ENCODE measurements around the gene POLR2L. TPM values are rescaled to one million over a fixed set of nuclear protein-coding genes. Genes with fewer than 3 reads are reported as not detected.

POLR2L gene
- total and polyA plus RNA-seq, 2 of the 13 experiments (the other 11 are each of a cell fraction or from before 2014, with no cell fraction given) = 104 to 114 TPM

DNA sequence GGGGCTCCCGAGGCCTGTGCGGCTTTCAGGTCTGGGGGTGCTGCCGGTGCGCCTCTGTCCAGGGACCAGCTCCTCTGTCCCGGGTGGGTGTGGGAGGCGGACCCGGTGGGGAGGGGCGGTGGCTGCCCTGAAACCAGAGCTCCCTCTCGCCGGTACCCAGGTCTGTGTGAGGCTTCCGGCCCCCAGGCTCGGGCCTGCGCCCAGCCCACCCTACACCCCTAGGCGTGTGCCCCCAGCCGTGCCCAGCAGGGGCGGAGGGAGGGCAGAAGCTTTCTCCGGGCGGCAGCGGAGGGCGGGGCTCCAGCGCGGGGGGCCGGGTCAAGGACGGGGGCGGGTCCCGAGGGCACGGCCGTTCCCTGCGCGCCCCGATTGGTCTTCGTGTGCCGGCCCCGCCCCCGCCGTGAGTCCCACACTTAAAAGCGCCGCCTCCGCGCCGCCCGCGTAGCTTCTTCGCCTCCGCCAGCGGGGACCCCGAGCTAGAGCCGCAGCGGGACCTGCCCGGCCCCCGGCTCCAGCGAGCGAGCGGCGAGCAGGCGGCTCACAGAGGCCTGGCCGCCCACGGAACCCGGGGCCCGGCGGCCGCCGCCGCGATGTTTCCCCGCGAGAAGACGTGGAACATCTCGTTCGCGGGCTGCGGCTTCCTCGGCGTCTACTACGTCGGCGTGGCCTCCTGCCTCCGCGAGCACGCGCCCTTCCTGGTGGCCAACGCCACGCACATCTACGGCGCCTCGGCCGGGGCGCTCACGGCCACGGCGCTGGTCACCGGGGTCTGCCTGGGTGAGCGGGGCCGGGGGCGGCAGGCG is 23.0 kb downstream of the POLR2L start (continued):
- peak; percentile 46; the same call in 1 of the 2 replicates for TF ChIP-seq YEATS2 (CRISPR knock-in tag; IDR thresholded peaks at IDR 0.05; ENCODE audit: borderline replicate concordance)
- no peak for TF ChIP-seq PRPF4 (IDR thresholded peaks at IDR 0.05; ENCODE audit: low read depth, low read length, poor library complexity, severe bottlenecking)
- 0 out of 2 replicates have a peak, but pooled peaks have one; percentile 20 for TF ChIP-seq ZNF670 (CRISPR knock-in tag; IDR thresholded peaks at IDR 0.05; ENCODE audit: borderline replicate concordance)
- TF ChIP-seq DMAP1 (CRISPR knock-in tag; IDR thresholded peaks at IDR 0.05) = peak; percentile 55; the same call in 1 of the 2 replicates
- TF ChIP-seq SRY (CRISPR knock-in tag; IDR thresholded peaks at IDR 0.05) = peak; percentile 32; the same call in 1 of the 2 replicates
- TF ChIP-seq, protein P1, sequence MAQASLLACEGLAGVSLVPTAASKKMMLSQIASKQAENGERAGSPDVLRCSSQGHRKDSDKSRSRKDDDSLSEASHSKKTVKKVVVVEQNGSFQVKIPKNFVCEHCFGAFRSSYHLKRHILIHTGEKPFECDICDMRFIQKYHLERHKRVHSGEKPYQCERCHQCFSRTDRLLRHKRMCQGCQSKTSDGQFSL (CRISPR knock-in tag; IDR thresholded peaks at IDR 0.05) = no peak
- TF ChIP-seq ZFP36L1 (CRISPR knock-in tag; IDR thresholded peaks at IDR 0.05) = peak; percentile 35
- TF ChIP-seq KAT7 (CRISPR knock-in tag; IDR thresholded peaks at IDR 0.05; ENCODE audit: borderline replicate concordance) = peak; percentile 21; the same call in 1 of the 2 replicates
- no peak for TF ChIP-seq MAFF (IDR thresholded peaks at IDR 0.05; ENCODE audit: low read depth, low read length)
- TF ChIP-seq THYN1 (CRISPR knock-in tag; IDR thresholded peaks at IDR 0.05; ENCODE audit: borderline replicate concordance, low read depth) = 0 out of 2 replicates have a peak, but pooled peaks have one; percentile 50
- 0 out of 2 replicates have a peak, but pooled peaks have one; percentile 40 for TF ChIP-seq ZFYVE20 (CRISPR knock-in tag; IDR thresholded peaks at IDR 0.05; ENCODE audit: borderline replicate concordance, low read depth)
- TF ChIP-seq, protein P2, sequence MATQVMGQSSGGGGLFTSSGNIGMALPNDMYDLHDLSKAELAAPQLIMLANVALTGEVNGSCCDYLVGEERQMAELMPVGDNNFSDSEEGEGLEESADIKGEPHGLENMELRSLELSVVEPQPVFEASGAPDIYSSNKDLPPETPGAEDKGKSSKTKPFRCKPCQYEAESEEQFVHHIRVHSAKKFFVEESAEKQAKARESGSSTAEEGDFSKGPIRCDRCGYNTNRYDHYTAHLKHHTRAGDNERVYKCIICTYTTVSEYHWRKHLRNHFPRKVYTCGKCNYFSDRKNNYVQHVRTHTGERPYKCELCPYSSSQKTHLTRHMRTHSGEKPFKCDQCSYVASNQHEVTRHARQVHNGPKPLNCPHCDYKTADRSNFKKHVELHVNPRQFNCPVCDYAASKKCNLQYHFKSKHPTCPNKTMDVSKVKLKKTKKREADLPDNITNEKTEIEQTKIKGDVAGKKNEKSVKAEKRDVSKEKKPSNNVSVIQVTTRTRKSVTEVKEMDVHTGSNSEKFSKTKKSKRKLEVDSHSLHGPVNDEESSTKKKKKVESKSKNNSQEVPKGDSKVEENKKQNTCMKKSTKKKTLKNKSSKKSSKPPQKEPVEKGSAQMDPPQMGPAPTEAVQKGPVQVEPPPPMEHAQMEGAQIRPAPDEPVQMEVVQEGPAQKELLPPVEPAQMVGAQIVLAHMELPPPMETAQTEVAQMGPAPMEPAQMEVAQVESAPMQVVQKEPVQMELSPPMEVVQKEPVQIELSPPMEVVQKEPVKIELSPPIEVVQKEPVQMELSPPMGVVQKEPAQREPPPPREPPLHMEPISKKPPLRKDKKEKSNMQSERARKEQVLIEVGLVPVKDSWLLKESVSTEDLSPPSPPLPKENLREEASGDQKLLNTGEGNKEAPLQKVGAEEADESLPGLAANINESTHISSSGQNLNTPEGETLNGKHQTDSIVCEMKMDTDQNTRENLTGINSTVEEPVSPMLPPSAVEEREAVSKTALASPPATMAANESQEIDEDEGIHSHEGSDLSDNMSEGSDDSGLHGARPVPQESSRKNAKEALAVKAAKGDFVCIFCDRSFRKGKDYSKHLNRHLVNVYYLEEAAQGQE (IDR thresholded peaks at IDR 0.05; ENCODE audit: borderline replicate concordance in 1 of 2, low read depth in 1 of 2, low read length in 2 of 2) = no peak
- 0 out of 2 replicates have a peak, but pooled peaks have one; percentile 74 for TF ChIP-seq SPEN (CRISPR knock-in tag; IDR thresholded peaks at IDR 0.05; ENCODE audit: low read depth)
- no peak for TF ChIP-seq KLF9 (CRISPR knock-in tag; IDR thresholded peaks at IDR 0.05; ENCODE audit: low read depth)
- TF ChIP-seq RBFOX2 (IDR thresholded peaks at IDR 0.05; ENCODE audit: low read depth, low read length) = peak; percentile 99
- TF ChIP-seq HOXD1 (CRISPR knock-in tag; IDR thresholded peaks at IDR 0.05) = 0 out of 2 replicates have a peak, but pooled peaks have one; percentile 67
- no peak for TF ChIP-seq KDM4B (CRISPR knock-in tag; IDR thresholded peaks at IDR 0.05)
- TF ChIP-seq ZSCAN21 (CRISPR knock-in tag; IDR thresholded peaks at IDR 0.05; ENCODE audit: borderline replicate concordance) = peak; percentile 44; the same call in 1 of the 2 replicates
- 0 out of 2 replicates have a peak, but pooled peaks have one; percentile 47 for TF ChIP-seq SNAPC2 (CRISPR knock-in tag; IDR thresholded peaks at IDR 0.05)
- 0 out of 2 replicates have a peak, but pooled peaks have one; percentile 45 for TF ChIP-seq ZNF101 (CRISPR knock-in tag; IDR thresholded peaks at IDR 0.05; ENCODE audit: borderline replicate concordance, low read depth)
- TF ChIP-seq THAP11 (CRISPR knock-in tag; IDR thresholded peaks at IDR 0.05) = peak; percentile 25; the same call in 1 of the 2 replicates
- TF ChIP-seq, protein P3, sequence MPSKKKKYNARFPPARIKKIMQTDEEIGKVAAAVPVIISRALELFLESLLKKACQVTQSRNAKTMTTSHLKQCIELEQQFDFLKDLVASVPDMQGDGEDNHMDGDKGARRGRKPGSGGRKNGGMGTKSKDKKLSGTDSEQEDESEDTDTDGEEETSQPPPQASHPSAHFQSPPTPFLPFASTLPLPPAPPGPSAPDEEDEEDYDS (CRISPR knock-in tag; IDR thresholded peaks at IDR 0.05) = peak; percentile 97
- no peak for TF ChIP-seq ZNF501 (CRISPR knock-in tag; IDR thresholded peaks at IDR 0.05)
- TF ChIP-seq, protein P4, sequence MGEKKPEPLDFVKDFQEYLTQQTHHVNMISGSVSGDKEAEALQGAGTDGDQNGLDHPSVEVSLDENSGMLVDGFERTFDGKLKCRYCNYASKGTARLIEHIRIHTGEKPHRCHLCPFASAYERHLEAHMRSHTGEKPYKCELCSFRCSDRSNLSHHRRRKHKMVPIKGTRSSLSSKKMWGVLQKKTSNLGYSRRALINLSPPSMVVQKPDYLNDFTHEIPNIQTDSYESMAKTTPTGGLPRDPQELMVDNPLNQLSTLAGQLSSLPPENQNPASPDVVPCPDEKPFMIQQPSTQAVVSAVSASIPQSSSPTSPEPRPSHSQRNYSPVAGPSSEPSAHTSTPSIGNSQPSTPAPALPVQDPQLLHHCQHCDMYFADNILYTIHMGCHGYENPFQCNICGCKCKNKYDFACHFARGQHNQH (CRISPR knock-in tag; IDR thresholded peaks at IDR 0.05) = no peak
